Heart left ventricle (tissue), 16 donors: Measurements from ENCODE around the gene RBM34. TPM values are rescaled to one million over a fixed set of nuclear protein-coding genes. Genes with fewer than 3 reads are reported as not detected.

Source experiments
- ATAC-seq, 4 donors: fragments of 200-7000 bp; cut with Tn5 transposase; one replicate each; pipeline ENCODE4 v1.9.1; 2020 to 2022; ENCODE audit warnings: moderate library complexity in 4 of 4, mild to moderate bottlenecking in 3 of 4, moderate number of reproducible peaks in 1 of 4
- DNase-seq, 5 donors: peaks; one replicate each; pipeline ENCODE4 v3.0.0-alpha.2; 2020
- H3K27ac ChIP-seq, 12 donors: fragments of 200-600 bp; sonication (generic) in 4 of 12; one replicate each; pipeline versions ENCODE4 v1.5.0 to v1.8.0; 2016 to 2022; ENCODE audit warnings: mild to moderate bottlenecking in 2 of 12
- H3K27me3 ChIP-seq, 9 donors: fragments of 200-600 bp; sonication (generic) in 2 of 9; one replicate each; pipeline versions ENCODE4 v1.5.1 to v1.8.0; 2016 to 2022; ENCODE audit warnings: mild to moderate bottlenecking in 3 of 9
- H3K36me3 ChIP-seq, 9 donors: fragments of 200-600 bp; sonication (generic) in 2 of 9; one replicate each; pipeline versions ENCODE4 v1.5.0 to v1.8.0; 2018 to 2022; ENCODE audit warnings: mild to moderate bottlenecking in 2 of 9
- H3K4me1 ChIP-seq, 12 donors: fragments of 200-600 bp; sonication (generic) in 4 of 12; one replicate each; pipeline versions ENCODE4 v1.5.0 to v1.8.0; 2016 to 2022; ENCODE audit warnings: mild to moderate bottlenecking in 3 of 12
- H3K4me3 ChIP-seq, 12 donors: fragments of 200-600 bp; sonication (generic) in 4 of 12; one replicate each; pipeline versions ENCODE4 v1.5.0 to v1.8.0; 2017 to 2022; ENCODE audit warnings: mild to moderate bottlenecking in 9 of 12, moderate library complexity in 4 of 12
- H3K9me3 ChIP-seq, 12 donors: fragments of 200-600 bp; sonication (generic) in 4 of 12; one replicate each; pipeline versions ENCODE4 v1.5.0 to v1.8.0; 2016 to 2022; ENCODE audit warnings: mild to moderate bottlenecking in 1 of 12
- POLR2A ChIP-seq, 2 donors: fragments of 450-650 bp; IDR thresholded peaks; one replicate each; pipeline ENCODE4 v1.6.1; 2017; ENCODE audit warnings: antibody characterized with exemption in 2 of 2, mild to moderate bottlenecking in 2 of 2, moderate library complexity in 2 of 2
- WGBS, 4 donors: extraction: QIAGEN DNeasy Blood & Tissue Kit in 2 of 4; methylation state at CpG; one replicate each; pipeline versions ENCODE4 v1.1.5 to v1.1.7; 2013 to 2018; 5-methylcytosine and 5-hydroxymethylcytosine counted together
- intact Hi-C, 10 donors: fragments of 100-400 bp; cut with DNase I; formaldehyde crosslinking; loops; one replicate each; pipeline versions ENCODE4 v1.11.1 to v1.14.2; 2022
- polyA plus RNA-seq, 2 donors: library from polyadenylated mRNA; stranded (reverse); fragments of 200-250 nt; gene quantifications; one replicate each; pipeline ENCODE4 v1.2.3, GENCODE V29; 2013
- total RNA-seq, 9 donors: library from RNA; depleted of rRNA in 2 of 9; stranded (reverse); fragments of >200 nt in 2 of 9; fragmentation: NEBNext Ultra II Directional in 3 of 9; extraction: Animal tissue kit (Norgen Biotek cat#: 25700) in 3 of 9; gene quantifications; one replicate each; pipeline versions ENCODE4 v1.1.0 to v1.2.4, GENCODE V29; 2016 to 2023
- TF ChIP-seq, protein P1 (sequence below), 12 donors: fragments of 200-600 bp; sonication (generic) in 4 of 12; IDR thresholded peaks; one replicate each; pipeline versions ENCODE4 v1.5.0 to v1.8.0; 2018 to 2022; ENCODE audit warnings: antibody characterized with exemption in 12 of 12, mild to moderate bottlenecking in 5 of 12
- donor health status: ischemic (EF 13 %, LVEDD 7.1; RV severe dilation, severe dysfunction).
- donor health status: healthy with polysubstance abuse.
- donor health status: DM: no; HTN: yes; CAD: no.
- donor health status: DM: no; HTN: no; CAD: no.
- donor health status: ischemic (EF 25% LVEDD 6.9; RV normal size, moderate dysfunction).
- donor health status: ischemic (EF 25% LVEDD 5.7; RV mildly dilated, moderate dysfunction).
- donor health status: healthy.
- donor health status: DM: yes; HTN: yes; CAD: no.
- donor health status: ischemic (EF 35%, LVEDD 5.7; RV mildly dilated, moderate dysfunction).
- donor health status: nonischemic (EF 11% LVEDD 7.7; RV severe dilation, severe dysfunction).
- donor health status: DM: yes; HTN: yes; CAD: no.
- donor health status: PGD.
- donor health status: ischemic (EF 29% LVEDD 5.4; RV normal size, mild dysfunction).
- donor health status: nonischemic (EF 23%, LVEDD 6.1; RV moderate dilation, normal function).

The RBM34 gene
- total and polyA plus RNA-seq, 11 donors = 34.2 to 97.8 (median 49.6) TPM

DNA sequence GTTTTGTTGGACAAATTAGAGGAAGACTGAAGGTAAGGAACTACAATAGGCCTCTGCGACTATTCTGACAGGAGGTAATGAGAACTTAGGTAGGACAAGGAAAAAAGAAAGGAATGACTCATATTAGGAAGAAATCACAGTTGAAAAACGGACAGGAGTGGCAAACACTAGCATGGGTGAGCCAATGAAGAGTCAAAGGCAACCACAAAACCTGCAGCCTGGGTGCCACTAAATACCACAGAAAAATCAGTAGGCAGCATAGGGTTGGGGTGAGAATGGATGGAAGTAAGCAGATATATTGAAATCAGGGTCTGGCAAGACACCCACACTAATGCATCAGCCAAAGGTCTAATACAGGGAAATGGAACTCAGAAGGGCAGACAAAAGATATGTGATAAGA lies 10.0 kb downstream of the RBM34 start:
- H3K9me3 ChIP-seq = no peaks in the 10 kb centered on the region
- DNase-seq (no peak), ATAC-seq (no peak)
- TF ChIP-seq POLR2A (IDR thresholded peaks at IDR 0.05) = no peak
- TF ChIP-seq, protein P1, sequence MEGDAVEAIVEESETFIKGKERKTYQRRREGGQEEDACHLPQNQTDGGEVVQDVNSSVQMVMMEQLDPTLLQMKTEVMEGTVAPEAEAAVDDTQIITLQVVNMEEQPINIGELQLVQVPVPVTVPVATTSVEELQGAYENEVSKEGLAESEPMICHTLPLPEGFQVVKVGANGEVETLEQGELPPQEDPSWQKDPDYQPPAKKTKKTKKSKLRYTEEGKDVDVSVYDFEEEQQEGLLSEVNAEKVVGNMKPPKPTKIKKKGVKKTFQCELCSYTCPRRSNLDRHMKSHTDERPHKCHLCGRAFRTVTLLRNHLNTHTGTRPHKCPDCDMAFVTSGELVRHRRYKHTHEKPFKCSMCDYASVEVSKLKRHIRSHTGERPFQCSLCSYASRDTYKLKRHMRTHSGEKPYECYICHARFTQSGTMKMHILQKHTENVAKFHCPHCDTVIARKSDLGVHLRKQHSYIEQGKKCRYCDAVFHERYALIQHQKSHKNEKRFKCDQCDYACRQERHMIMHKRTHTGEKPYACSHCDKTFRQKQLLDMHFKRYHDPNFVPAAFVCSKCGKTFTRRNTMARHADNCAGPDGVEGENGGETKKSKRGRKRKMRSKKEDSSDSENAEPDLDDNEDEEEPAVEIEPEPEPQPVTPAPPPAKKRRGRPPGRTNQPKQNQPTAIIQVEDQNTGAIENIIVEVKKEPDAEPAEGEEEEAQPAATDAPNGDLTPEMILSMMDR (IDR thresholded peaks at IDR 0.05) = no peak
- no peaks in the 10 kb centered on the region for H3K4me1 ChIP-seq
- intact Hi-C loops = no loop called here
- WGBS, 4 donors = 89 to 95% (median 93%) methylated on average over 2 of the region's 2 CpGs
- H3K27ac ChIP-seq = no peak overlapping the region
- no peaks in the 10 kb centered on the region for H3K27me3 ChIP-seq
- no peak overlapping the region for H3K4me3 ChIP-seq
- H3K36me3 ChIP-seq = peaks cover 0 to 100% (median 96%) of the 10 kb centered on the region in 9 donors

DNA sequence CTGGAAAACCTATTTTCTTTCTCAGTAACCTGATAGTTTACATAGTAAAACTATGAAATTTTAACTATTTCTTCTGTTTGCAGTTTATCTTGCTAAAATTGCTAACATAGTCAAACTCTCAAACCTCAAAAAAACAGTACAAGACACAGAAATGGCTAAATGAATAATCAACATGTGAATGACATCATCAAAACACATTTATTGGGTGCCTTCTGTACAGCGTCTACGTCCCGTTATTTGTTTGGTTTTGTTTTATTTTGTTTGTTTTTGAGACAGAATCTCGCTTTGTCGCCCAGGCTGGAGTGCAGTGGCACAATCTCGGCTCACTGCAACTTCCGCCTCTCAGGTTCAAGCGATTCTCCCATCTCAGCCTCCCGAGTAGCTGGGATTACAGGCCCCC lies 11.2 kb downstream of the RBM34 start:
- Histone ChIP-seq H3K27me3 (no peaks in the 10 kb centered on the region), H3K27ac (no peak overlapping the region), H3K4me1 (no peaks in the 10 kb centered on the region), H3K4me3 (no peak overlapping the region), H3K36me3 (peaks cover 0 to 100% (median 98%) of the 10 kb centered on the region in 9 donors), H3K9me3 (no peaks in the 10 kb centered on the region)
- TF ChIP-seq POLR2A (IDR thresholded peaks at IDR 0.05) = no peak
- TF ChIP-seq, protein P1 (IDR thresholded peaks at IDR 0.05) = no peak
- 93 to 97% (median 95%) methylated on average over 9 of the region's 9 CpGs for WGBS, 4 donors
- DNase-seq (no peak), ATAC-seq (no peak)
- intact Hi-C loops = no loop called here

DNA sequence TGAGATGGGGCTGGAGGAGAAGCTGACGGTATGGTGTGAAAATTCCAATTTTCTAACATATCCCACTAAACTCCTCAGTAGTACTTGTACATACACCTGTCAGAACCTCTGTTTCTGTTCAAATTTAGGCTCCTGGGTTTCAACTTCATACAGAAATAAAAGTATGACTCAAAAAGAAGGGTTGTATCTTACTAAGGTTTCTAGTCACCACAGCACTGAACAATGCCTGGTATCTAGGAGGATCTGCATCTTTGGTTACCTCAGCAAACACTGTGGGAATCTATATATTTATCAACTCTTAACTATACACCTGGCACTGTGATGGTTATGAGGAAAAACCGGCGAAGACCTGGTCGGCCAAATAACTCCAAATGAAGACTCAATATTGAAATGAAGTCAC lies 13.8 kb downstream of the RBM34 start:
- ATAC-seq = no peak
- peaks cover 0 to 100% (median 97%) of the 10 kb centered on the region in 9 donors for H3K36me3 ChIP-seq
- WGBS, 4 donors = 96 to 98% (median 96%) methylated on average over 4 of the region's 4 CpGs
- H3K4me1 ChIP-seq = no peaks in the 10 kb centered on the region
- no peak overlapping the region for H3K27ac ChIP-seq
- no peak for DNase-seq
- no peaks in the 10 kb centered on the region for H3K27me3 ChIP-seq
- TF ChIP-seq POLR2A (IDR thresholded peaks at IDR 0.05) = no peak
- TF ChIP-seq, protein P1 (IDR thresholded peaks at IDR 0.05) = no peak
- no peaks in the 10 kb centered on the region for H3K9me3 ChIP-seq
- no peak overlapping the region for H3K4me3 ChIP-seq
- intact Hi-C loops = no loop called here

DNA sequence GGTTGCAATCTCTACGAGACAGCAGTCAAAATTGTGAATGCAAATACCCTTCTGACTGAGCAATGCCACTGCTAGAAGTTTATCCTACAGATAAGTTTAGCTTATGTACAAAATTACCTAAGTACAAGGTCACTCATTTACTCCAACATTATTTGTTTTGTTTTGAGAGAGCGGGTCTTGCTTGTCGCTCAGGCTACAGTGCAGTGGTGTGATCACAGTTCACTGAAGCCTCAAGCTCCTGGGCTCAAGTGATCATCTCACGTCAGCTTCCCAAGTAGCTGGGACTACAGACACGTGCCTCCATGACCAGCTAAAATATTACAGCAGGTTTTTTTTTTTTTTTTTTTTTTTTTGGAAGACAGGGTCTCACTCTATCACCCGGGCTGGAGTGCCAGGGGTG lies 15.4 kb downstream of the RBM34 start:
- Histone ChIP-seq H3K4me3 (no peak overlapping the region), H3K4me1 (no peaks in the 10 kb centered on the region), H3K27ac (no peak overlapping the region), H3K27me3 (no peaks in the 10 kb centered on the region), H3K9me3 (no peaks in the 10 kb centered on the region), H3K36me3 (peaks cover 0 to 99% (median 94%) of the 10 kb centered on the region in 9 donors)
- 90 to 94% (median 92%) methylated on average over 6 of the region's 6 CpGs for WGBS, 4 donors
- intact Hi-C loops = no loop called here
- TF ChIP-seq, protein P1 (IDR thresholded peaks at IDR 0.05) = no peak
- no peak for TF ChIP-seq POLR2A (IDR thresholded peaks at IDR 0.05)
- ATAC-seq = no peak
- DNase-seq = no peak
